ENCODE measurements around the gene F2.

F2 gene

DNA sequence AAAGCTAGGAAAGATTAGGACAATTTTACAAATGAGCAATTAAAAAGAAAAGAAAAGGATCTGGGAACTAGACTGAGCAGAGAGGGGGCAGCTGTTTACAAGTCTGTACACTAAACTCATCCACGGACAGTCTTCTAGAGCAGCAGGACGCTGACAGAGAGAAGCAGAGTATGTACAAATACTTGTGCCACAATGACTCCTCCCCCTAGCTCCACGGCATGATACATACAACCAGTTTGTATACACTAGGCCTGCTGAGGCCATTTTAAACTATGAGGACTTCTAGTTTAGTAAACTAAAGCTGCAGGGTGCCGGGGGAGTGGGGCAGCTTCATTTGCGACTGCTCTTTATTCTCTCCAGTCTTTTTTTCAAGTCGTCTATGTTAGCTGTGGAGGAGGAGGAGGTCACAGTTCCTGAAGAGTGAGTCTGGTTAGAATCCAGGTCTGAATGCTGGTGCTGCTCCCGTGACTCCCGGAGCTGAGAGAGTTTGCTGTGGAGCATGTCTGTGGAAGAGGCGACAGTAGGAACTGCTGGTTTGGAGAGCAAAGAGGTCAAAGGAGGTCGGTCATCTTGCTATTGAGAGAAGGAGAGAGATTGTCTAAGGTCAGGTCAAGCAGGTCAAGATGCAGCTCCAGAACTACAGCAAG is 24.8 kb downstream of the F2 start:
- DNase-seq: no peak

- no peak for DNase-seq
These were observed 26.3 kb downstream of the F2 start for GRCh38 chr11:46745328-46745727.

DNA sequence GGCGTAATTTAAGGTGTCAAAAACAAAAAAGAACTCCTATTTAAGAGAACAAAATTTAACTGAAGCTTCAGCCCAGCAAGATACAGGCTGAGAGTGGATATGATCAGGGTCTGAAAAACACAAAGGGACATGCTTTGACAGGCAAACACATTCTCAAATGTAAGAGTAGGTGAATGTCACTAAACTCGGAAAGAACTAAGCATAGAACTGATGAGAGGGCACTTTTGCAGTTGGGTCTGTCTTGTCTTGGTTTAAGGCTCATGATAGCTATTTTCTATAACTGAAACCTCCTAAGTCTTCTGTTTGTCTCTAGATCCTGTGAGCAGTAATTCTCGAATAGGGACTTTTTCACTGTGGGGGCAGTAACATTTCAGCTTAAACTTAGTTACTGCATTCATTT is 27.0 kb downstream of the F2 start:
- no peak for DNase-seq

- DNase-seq: no peak
These were observed 28.1 kb downstream of the F2 start for GRCh38 chr11:46747150-46747549.

- no peak for DNase-seq
These were observed 36.9 kb downstream of the F2 start for GRCh38 chr11:46755962-46756361.

DNA sequence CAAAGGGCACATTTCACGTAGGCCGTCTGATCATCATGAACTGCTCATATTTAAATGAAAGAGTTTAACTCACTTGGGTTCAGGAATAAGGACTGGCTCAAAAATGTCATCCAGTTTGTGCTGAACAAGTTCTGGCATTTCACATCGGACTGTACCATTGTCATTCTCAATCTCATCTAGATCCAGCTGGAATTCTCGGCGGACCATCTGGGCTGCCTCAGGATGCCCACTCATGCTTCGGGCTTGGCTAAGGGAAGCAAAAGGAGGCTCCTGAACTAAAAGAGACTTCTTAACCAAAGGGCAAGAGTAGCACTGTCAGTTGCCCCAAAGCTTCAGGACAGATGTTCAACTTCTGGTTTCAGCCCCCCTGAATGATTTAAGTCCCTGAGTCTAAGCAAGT is 40.2 kb downstream of the F2 start:
- DNase-seq: no peak

GRCh38 chr11:46760429-46761128 is 41.6 kb downstream of the F2 start:
- DNase-seq: no peak

DNA sequence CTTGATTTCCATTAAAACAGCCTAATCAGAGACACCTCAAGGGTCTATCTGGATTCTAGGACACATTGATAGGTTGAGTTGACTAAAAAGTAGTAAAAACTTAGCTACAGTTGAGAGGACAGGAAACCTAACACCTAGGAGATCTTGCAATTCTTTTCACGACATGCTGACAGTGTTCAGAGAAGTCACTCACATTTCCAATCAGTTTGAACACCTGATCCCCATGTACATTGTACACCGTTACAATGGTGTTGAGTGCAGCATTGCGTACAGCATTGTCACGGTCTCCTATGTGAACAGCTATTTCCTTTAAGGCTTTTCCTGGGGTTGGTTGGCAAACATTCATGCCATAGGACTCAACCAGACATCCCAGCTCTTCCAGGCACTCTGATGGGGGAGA is 42.8 kb downstream of the F2 start:
- DNase-seq: no peak

DNA sequence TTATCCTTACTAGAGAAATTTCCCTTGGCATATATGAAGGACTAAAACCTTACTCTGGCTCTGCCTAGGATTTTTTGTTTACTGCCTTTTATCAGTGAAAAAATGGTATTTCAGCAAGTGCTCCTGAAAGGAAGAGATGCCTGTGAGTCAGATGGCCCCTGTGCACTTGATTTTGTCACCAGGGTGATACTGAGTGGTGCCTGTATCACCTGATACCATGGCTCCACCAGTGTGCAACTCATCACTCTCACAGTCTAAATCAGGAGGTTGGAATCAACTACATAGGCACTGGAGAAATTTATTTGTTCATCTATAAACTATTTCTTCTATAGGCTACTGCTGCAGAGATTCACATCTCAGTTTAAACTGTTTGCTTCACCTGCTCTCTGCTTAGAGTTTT is 43.2 kb downstream of the F2 start:
- DNase-seq: no peak

GRCh38 chr11:46766656-46767055 is 47.6 kb downstream of the F2 start:
- no peak for DNase-seq

DNA sequence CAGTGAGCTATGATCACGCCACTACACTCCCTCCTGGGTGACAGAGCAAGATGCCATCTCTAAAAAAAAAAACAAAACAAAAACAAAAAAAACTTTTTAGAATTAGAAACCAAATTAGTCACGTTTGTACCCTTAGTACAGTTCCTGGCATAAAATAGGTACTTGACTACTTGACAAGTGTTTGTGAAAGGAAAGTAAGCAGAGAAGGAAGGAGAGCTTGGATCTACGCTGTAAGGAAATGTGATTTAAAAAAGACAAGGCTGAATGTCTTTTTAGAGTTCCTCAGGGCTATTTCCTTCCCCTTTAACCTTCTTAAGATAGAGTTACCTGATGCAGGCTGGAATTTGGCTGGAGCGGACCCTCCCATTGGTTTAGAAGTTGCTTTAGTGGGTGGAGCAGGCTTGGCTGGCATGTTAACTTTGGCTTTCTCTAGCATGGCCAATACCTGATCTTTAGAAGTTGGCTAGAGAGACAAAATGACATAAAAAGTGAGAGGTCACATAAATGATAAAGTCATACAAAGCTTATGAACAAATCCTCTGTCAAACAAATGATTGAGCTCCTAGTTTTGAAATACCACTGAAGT is 50.7 kb downstream of the F2 start:
- DNase-seq: no peak

GRCh38 chr11:46776878-46777277 is 57.9 kb downstream of the F2 start:
- DNase-seq: no peak

GRCh38 chr11:46778416-46778815 is 59.4 kb downstream of the F2 start:
- no peak for DNase-seq

All from fibroblast of upper back skin (primary cell).